Heart left ventricle (tissue), 16 donors: Measurements from ENCODE around the gene AIG1. TPM values are rescaled to one million over a fixed set of nuclear protein-coding genes. Genes with fewer than 3 reads are reported as not detected.
"Not testable (repeated sequence)": the region's sequence is repeated elsewhere in the genome, so short reads cannot be mapped to it uniquely, and the experiment has no call there.

Experiments used
- ATAC-seq, 4 donors: fragments of 200-7000 bp; cut with Tn5 transposase; one replicate each; pipeline ENCODE4 v1.9.1; 2020 to 2022; ENCODE audit warnings: moderate library complexity in 4 of 4, mild to moderate bottlenecking in 3 of 4, moderate number of reproducible peaks in 1 of 4
- DNase-seq, 5 donors: peaks; one replicate each; pipeline ENCODE4 v3.0.0-alpha.2; 2020
- H3K27ac ChIP-seq, 12 donors: fragments of 200-600 bp; sonication (generic) in 4 of 12; one replicate each; pipeline versions ENCODE4 v1.5.0 to v1.8.0; 2016 to 2022; ENCODE audit warnings: mild to moderate bottlenecking in 2 of 12
- H3K27me3 ChIP-seq, 9 donors: fragments of 200-600 bp; sonication (generic) in 2 of 9; one replicate each; pipeline versions ENCODE4 v1.5.1 to v1.8.0; 2016 to 2022; ENCODE audit warnings: mild to moderate bottlenecking in 3 of 9
- H3K36me3 ChIP-seq, 9 donors: fragments of 200-600 bp; sonication (generic) in 2 of 9; one replicate each; pipeline versions ENCODE4 v1.5.0 to v1.8.0; 2018 to 2022; ENCODE audit warnings: mild to moderate bottlenecking in 2 of 9
- H3K4me1 ChIP-seq, 12 donors: fragments of 200-600 bp; sonication (generic) in 4 of 12; one replicate each; pipeline versions ENCODE4 v1.5.0 to v1.8.0; 2016 to 2022; ENCODE audit warnings: mild to moderate bottlenecking in 3 of 12
- H3K4me3 ChIP-seq, 12 donors: fragments of 200-600 bp; sonication (generic) in 4 of 12; one replicate each; pipeline versions ENCODE4 v1.5.0 to v1.8.0; 2017 to 2022; ENCODE audit warnings: mild to moderate bottlenecking in 9 of 12, moderate library complexity in 4 of 12
- H3K9me3 ChIP-seq, 12 donors: fragments of 200-600 bp; sonication (generic) in 4 of 12; one replicate each; pipeline versions ENCODE4 v1.5.0 to v1.8.0; 2016 to 2022; ENCODE audit warnings: mild to moderate bottlenecking in 1 of 12
- POLR2A ChIP-seq, 2 donors: fragments of 450-650 bp; IDR thresholded peaks; one replicate each; pipeline ENCODE4 v1.6.1; 2017; ENCODE audit warnings: antibody characterized with exemption in 2 of 2, mild to moderate bottlenecking in 2 of 2, moderate library complexity in 2 of 2
- WGBS, 4 donors: extraction: QIAGEN DNeasy Blood & Tissue Kit in 2 of 4; methylation state at CpG; one replicate each; pipeline versions ENCODE4 v1.1.5 to v1.1.7; 2013 to 2018; 5-methylcytosine and 5-hydroxymethylcytosine counted together
- intact Hi-C, 10 donors: fragments of 100-400 bp; cut with DNase I; formaldehyde crosslinking; loops; one replicate each; pipeline versions ENCODE4 v1.11.1 to v1.14.2; 2022
- polyA plus RNA-seq, 2 donors: library from polyadenylated mRNA; stranded (reverse); fragments of 200-250 nt; gene quantifications; one replicate each; pipeline ENCODE4 v1.2.3, GENCODE V29; 2013
- total RNA-seq, 9 donors: library from RNA; depleted of rRNA in 2 of 9; stranded (reverse); fragments of >200 nt in 2 of 9; fragmentation: NEBNext Ultra II Directional in 3 of 9; extraction: Animal tissue kit (Norgen Biotek cat#: 25700) in 3 of 9; gene quantifications; one replicate each; pipeline versions ENCODE4 v1.1.0 to v1.2.4, GENCODE V29; 2016 to 2023
- TF ChIP-seq, protein P1 (sequence below), 12 donors: fragments of 200-600 bp; sonication (generic) in 4 of 12; IDR thresholded peaks; one replicate each; pipeline versions ENCODE4 v1.5.0 to v1.8.0; 2018 to 2022; ENCODE audit warnings: antibody characterized with exemption in 12 of 12, mild to moderate bottlenecking in 5 of 12
- donor health status: ischemic (EF 13 %, LVEDD 7.1; RV severe dilation, severe dysfunction).
- donor health status: healthy with polysubstance abuse.
- donor health status: DM: no; HTN: yes; CAD: no.
- donor health status: DM: no; HTN: no; CAD: no.
- donor health status: ischemic (EF 25% LVEDD 6.9; RV normal size, moderate dysfunction).
- donor health status: ischemic (EF 25% LVEDD 5.7; RV mildly dilated, moderate dysfunction).
- donor health status: healthy.
- donor health status: DM: yes; HTN: yes; CAD: no.
- donor health status: ischemic (EF 35%, LVEDD 5.7; RV mildly dilated, moderate dysfunction).
- donor health status: nonischemic (EF 11% LVEDD 7.7; RV severe dilation, severe dysfunction).
- donor health status: DM: yes; HTN: yes; CAD: no.
- donor health status: PGD.
- donor health status: ischemic (EF 29% LVEDD 5.4; RV normal size, mild dysfunction).
- donor health status: nonischemic (EF 23%, LVEDD 6.1; RV moderate dilation, normal function).

Gene AIG1
- total and polyA plus RNA-seq, 11 donors: 18.1 to 101 (median 64.0) TPM

GRCh38 chr6:143337201-143337949 is 276.7 kb downstream of the AIG1 start:
- Histone ChIP-seq H3K9me3 (no peaks in the 10 kb centered on the region), H3K27ac (no peak overlapping the region), H3K4me1 (no peaks in the 10 kb centered on the region), H3K36me3 (peaks cover 0 to 15% (median 4%) of the 10 kb centered on the region in 9 donors), H3K27me3 (no peaks in the 10 kb centered on the region), H3K4me3 (no peak overlapping the region)
- peak; percentile 24 to 72 (median 52) for DNase-seq
- intact Hi-C loops: no loop called here
- TF ChIP-seq, protein P1, sequence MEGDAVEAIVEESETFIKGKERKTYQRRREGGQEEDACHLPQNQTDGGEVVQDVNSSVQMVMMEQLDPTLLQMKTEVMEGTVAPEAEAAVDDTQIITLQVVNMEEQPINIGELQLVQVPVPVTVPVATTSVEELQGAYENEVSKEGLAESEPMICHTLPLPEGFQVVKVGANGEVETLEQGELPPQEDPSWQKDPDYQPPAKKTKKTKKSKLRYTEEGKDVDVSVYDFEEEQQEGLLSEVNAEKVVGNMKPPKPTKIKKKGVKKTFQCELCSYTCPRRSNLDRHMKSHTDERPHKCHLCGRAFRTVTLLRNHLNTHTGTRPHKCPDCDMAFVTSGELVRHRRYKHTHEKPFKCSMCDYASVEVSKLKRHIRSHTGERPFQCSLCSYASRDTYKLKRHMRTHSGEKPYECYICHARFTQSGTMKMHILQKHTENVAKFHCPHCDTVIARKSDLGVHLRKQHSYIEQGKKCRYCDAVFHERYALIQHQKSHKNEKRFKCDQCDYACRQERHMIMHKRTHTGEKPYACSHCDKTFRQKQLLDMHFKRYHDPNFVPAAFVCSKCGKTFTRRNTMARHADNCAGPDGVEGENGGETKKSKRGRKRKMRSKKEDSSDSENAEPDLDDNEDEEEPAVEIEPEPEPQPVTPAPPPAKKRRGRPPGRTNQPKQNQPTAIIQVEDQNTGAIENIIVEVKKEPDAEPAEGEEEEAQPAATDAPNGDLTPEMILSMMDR (IDR thresholded peaks at IDR 0.05): peak; percentile 30 to 56 (median 44)
- no peak for TF ChIP-seq POLR2A (IDR thresholded peaks at IDR 0.05)
- peak in 3 of 4 donors; percentile 49 to 65 (median 63) for ATAC-seq
- 75 to 80% (median 77%) methylated on average over 17 of the region's 17 CpGs for WGBS, 4 donors

DNA sequence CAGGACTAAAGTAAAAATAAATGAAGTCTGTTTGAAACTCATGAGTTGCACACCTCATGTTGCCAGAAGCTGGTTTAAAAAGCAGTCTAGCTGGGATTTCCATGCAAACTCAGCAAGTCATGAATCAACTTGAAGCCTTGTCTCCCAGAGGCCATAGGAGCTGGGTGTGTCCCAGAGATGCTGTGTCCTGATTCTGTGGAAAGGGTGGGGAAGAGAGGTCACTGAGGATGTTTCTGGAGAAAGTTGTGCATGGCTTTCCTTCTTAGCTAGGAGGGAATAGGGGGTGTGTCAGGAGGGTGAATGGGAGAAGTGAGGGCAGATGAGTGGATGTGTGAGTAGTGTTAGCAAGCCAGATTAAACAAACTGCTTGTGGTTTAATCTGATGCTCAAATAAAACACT is 278.5 kb downstream of the AIG1 start:
- Histone ChIP-seq H3K27ac (no peak overlapping the region), H3K4me1 (no peaks in the 10 kb centered on the region), H3K9me3 (no peaks in the 10 kb centered on the region), H3K36me3 (peaks cover 0 to 5% (median 0%) of the 10 kb centered on the region in 9 donors), H3K4me3 (no peak overlapping the region), H3K27me3 (no peaks in the 10 kb centered on the region)
- TF ChIP-seq, protein P1 (IDR thresholded peaks at IDR 0.05): no peak
- TF ChIP-seq POLR2A (IDR thresholded peaks at IDR 0.05): no peak
- no peak for ATAC-seq
- no peak for DNase-seq
- intact Hi-C loops: no loop called here

DNA sequence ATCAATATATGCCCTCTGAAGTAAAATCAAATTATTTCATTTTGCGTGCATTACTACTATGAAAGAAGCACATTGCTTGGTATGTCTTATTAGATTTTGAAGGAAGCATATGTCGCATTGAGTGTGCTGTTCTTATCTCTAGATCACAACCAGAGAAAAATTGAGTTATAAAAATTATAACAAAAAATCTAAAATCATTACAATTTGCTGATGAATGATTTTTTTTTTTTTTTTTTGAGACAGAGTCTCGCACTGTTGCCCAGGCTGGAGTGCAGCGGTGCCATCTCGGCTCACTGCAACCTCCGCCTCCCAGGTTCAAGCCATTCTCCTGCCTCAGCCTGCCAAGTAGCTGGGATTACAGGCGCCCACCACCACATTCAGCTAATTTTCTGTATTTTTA is 284.8 kb downstream of the AIG1 start:
- DNase-seq, H3K27me3 ChIP-seq, ATAC-seq, H3K4me3 ChIP-seq, intact Hi-C loops, H3K36me3 ChIP-seq, H3K4me1 ChIP-seq, H3K9me3 ChIP-seq, H3K27ac ChIP-seq: not testable (repeated sequence)
- WGBS, 4 donors: 95 to 99% (median 98%) methylated on average over 7 of the region's 7 CpGs

DNA sequence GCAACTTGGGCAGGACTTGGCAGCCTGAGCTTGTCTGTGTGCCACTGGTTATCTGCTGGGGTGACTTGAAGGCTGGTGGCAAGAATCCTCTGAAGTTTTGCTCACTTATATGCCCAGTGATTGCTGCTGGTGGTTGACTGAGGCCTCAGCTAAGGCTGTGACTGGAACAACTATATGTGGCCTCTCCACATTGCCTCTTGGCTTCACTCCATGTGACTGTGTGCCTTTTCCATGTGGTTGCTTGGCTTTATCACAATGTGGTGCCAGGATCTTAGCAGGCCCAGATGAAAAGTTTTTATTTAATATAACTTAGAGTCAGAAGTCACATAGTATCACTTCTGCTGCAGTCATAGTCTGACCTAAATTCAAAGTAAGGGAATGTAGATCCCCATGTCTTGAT is 285.3 kb downstream of the AIG1 start:
- TF ChIP-seq POLR2A (IDR thresholded peaks at IDR 0.05): no peak
- TF ChIP-seq, protein P1 (IDR thresholded peaks at IDR 0.05): no peak
- no peak overlapping the region for H3K27ac ChIP-seq
- intact Hi-C loops: no loop called here
- no peak overlapping the region for H3K4me3 ChIP-seq
- DNase-seq (no peak), ATAC-seq (peak in 2 of 4 donors; percentile 52 to 55)
- H3K4me1 ChIP-seq: no peaks in the 10 kb centered on the region
- H3K36me3 ChIP-seq: no peaks in the 10 kb centered on the region
- H3K9me3 ChIP-seq: peaks cover 0 to 10% (median 0%) of the 10 kb centered on the region in 12 donors
- no peaks in the 10 kb centered on the region for H3K27me3 ChIP-seq

- Histone ChIP-seq H3K4me1 (no peaks in the 10 kb centered on the region), H3K9me3 (peaks cover 0 to 25% (median 0%) of the 10 kb centered on the region in 12 donors), H3K27me3 (no peaks in the 10 kb centered on the region), H3K27ac (no peak overlapping the region), H3K4me3 (no peak overlapping the region), H3K36me3 (no peaks in the 10 kb centered on the region)
- DNase-seq (no peak), ATAC-seq (no peak)
- intact Hi-C loops: no loop called here
- 71 to 80% (median 74%) methylated on average over 1 of the region's 1 CpG for whole genome bisulfite sequencing, 4 donors
- TF ChIP-seq POLR2A (IDR thresholded peaks at IDR 0.05): no peak
- TF ChIP-seq, protein P1 (IDR thresholded peaks at IDR 0.05): no peak
These were observed 287.8 kb downstream of the AIG1 start for GRCh38 chr6:143348531-143348930.
